Non-pigmented ciliary epithelial cell (primary cell): ENCODE results near the gene SLC2A3.
"Not testable (repeated sequence)": the region's sequence is repeated elsewhere in the genome, so short reads cannot be mapped to it uniquely, and the experiment has no call there.

Experiments
- DNase-seq: peaks from one replicate; pipeline ENCODE4 v3.0.0-alpha.2; 2010; ENCODE audit warnings: low read depth

Gene SLC2A3

GRCh38 chr12:7915661-7916403 is 20.2 kb downstream of the SLC2A3 start:
- no peak for DNase-seq

GRCh38 chr12:7910106-7910505 is 25.9 kb downstream of the SLC2A3 start:
- DNase-seq = not testable (repeated sequence)

- DNase-seq = peak; percentile 26
These were observed 29.0 kb downstream of the SLC2A3 start for GRCh38 chr12:7907009-7907408.

GRCh38 chr12:7906303-7906702 is 29.7 kb downstream of the SLC2A3 start:
- not testable (repeated sequence) for DNase-seq

- DNase-seq = not testable (repeated sequence)
These were observed 30.3 kb downstream of the SLC2A3 start for GRCh38 chr12:7905600-7906125.

GRCh38 chr12:7905071-7905470 is 30.9 kb downstream of the SLC2A3 start:
- no peak for DNase-seq

GRCh38 chr12:7902416-7902815 is 33.6 kb downstream of the SLC2A3 start:
- DNase-seq = not testable (repeated sequence)

GRCh38 chr12:7899755-7900154 is 36.2 kb downstream of the SLC2A3 start:
- DNase-seq = no peak

GRCh38 chr12:7896726-7897125 is 39.3 kb downstream of the SLC2A3 start:
- DNase-seq = not testable (repeated sequence)

- DNase-seq = no peak
These were observed 43.6 kb downstream of the SLC2A3 start for GRCh38 chr12:7892186-7892980.

- DNase-seq = no peak
These were observed 51.3 kb downstream of the SLC2A3 start for GRCh38 chr12:7884689-7885088.

- not testable (repeated sequence) for DNase-seq
These were observed 54.3 kb downstream of the SLC2A3 start for GRCh38 chr12:7881736-7882120.

GRCh38 chr12:7880952-7881735 is 54.8 kb downstream of the SLC2A3 start:
- DNase-seq = not testable (repeated sequence)

GRCh38 chr12:7879246-7879645 is 56.7 kb downstream of the SLC2A3 start:
- no peak for DNase-seq

GRCh38 chr12:7877420-7877819 is 58.6 kb downstream of the SLC2A3 start:
- DNase-seq = no peak

GRCh38 chr12:7872566-7873319 is 63.2 kb downstream of the SLC2A3 start, which contains the start of gene SLC2A14:
Gene SLC2A14, minus strand, starts transcription at chr12:7872915. Its CDS starts 3,035 bp downstream, at chr12:7869880.
- DNase-seq = no peak

GRCh38 chr12:7870335-7870734 is 65.7 kb downstream of the SLC2A3 start:
- no peak for DNase-seq
